Measurements from ENCODE around the gene NOL9. TPM values are rescaled to one million over a fixed set of nuclear protein-coding genes. Genes with fewer than 3 reads are reported as not detected.

NOL9 gene
- total and polyA plus RNA-seq, 2 of the 13 experiments (the other 11 are each of a cell fraction or from before 2014, with no cell fraction given), result 18.0 to 24.7 TPM

GRCh38 chr1:6554031-6554906 is at the start of gene NOL9 (continued):
- TF ChIP-seq LRRFIP1 (CRISPR knock-in tag; conservative IDR thresholded peaks at IDR 0.05), result no peak
- no peak for TF ChIP-seq ARNT (IDR thresholded peaks at IDR 0.05)
- TF ChIP-seq, protein P1, sequence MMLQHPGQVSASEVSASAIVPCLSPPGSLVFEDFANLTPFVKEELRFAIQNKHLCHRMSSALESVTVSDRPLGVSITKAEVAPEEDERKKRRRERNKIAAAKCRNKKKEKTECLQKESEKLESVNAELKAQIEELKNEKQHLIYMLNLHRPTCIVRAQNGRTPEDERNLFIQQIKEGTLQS (CRISPR knock-in tag; IDR thresholded peaks at IDR 0.05), result no peak
- TF ChIP-seq, protein P2, sequence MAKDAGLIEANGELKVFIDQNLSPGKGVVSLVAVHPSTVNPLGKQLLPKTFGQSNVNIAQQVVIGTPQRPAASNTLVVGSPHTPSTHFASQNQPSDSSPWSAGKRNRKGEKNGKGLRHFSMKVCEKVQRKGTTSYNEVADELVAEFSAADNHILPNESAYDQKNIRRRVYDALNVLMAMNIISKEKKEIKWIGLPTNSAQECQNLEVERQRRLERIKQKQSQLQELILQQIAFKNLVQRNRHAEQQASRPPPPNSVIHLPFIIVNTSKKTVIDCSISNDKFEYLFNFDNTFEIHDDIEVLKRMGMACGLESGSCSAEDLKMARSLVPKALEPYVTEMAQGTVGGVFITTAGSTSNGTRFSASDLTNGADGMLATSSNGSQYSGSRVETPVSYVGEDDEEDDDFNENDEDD (CRISPR knock-in tag; IDR thresholded peaks at IDR 0.05; ENCODE audit: borderline replicate concordance), result peak; percentile 38; the same call in 1 of the 2 replicates
- 0 out of 2 replicates have a peak, but pooled peaks have one; percentile 47 for TF ChIP-seq RXRA (CRISPR knock-in tag; IDR thresholded peaks at IDR 0.05)
- no peak for TF ChIP-seq ZNF703 (CRISPR knock-in tag; IDR thresholded peaks at IDR 0.05; ENCODE audit: borderline replicate concordance)
- no peak; the same call in 1 of the 2 replicates for TF ChIP-seq IRF9 (CRISPR knock-in tag; IDR thresholded peaks at IDR 0.05; ENCODE audit: borderline replicate concordance)
- TF ChIP-seq ZNF17 (CRISPR knock-in tag; IDR thresholded peaks at IDR 0.05), result no peak
- TF ChIP-seq ZNF607 (CRISPR knock-in tag; IDR thresholded peaks at IDR 0.05; ENCODE audit: borderline replicate concordance), result 0 out of 2 replicates have a peak, but pooled peaks have one; percentile 51
- no peak for TF ChIP-seq MBD4 (IDR thresholded peaks at IDR 0.05; ENCODE audit: borderline replicate concordance, low read length)
- no peak for TF ChIP-seq HHEX (CRISPR knock-in tag; IDR thresholded peaks at IDR 0.05)
- TF ChIP-seq, protein P3, sequence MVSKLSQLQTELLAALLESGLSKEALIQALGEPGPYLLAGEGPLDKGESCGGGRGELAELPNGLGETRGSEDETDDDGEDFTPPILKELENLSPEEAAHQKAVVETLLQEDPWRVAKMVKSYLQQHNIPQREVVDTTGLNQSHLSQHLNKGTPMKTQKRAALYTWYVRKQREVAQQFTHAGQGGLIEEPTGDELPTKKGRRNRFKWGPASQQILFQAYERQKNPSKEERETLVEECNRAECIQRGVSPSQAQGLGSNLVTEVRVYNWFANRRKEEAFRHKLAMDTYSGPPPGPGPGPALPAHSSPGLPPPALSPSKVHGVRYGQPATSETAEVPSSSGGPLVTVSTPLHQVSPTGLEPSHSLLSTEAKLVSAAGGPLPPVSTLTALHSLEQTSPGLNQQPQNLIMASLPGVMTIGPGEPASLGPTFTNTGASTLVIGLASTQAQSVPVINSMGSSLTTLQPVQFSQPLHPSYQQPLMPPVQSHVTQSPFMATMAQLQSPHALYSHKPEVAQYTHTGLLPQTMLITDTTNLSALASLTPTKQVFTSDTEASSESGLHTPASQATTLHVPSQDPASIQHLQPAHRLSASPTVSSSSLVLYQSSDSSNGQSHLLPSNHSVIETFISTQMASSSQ (IDR thresholded peaks at IDR 0.05; ENCODE audit: low read depth), result no peak
- TF ChIP-seq, protein P3 (CRISPR knock-in tag; IDR thresholded peaks at IDR 0.05; ENCODE audit: borderline replicate concordance), result peak; percentile 54; the same call in 1 of the 2 replicates
- TF ChIP-seq, protein P4, sequence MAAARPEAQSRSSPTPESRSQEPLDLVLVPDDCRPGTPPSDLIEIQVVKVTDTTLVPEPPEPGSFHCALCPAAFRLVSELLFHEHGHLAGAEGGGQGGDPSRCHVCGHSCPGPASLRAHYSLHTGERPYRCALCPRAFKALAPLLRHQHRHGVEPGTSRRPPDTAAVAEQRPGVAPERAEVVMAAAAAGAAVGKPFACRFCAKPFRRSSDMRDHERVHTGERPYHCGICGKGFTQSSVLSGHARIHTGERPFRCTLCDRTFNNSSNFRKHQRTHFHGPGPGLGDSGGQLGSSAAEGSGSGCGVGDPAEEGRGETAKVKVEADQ (CRISPR knock-in tag; IDR thresholded peaks at IDR 0.05; ENCODE audit: borderline replicate concordance), result peak; percentile 69
- no peak for TF ChIP-seq RBAK (CRISPR knock-in tag; IDR thresholded peaks at IDR 0.05)
- TF ChIP-seq ZFP1 (CRISPR knock-in tag; IDR thresholded peaks at IDR 0.05), result peak; percentile 48; the same call in 1 of the 2 replicates
- TF ChIP-seq ATF7-NPFF (CRISPR knock-in tag; IDR thresholded peaks at IDR 0.05; ENCODE audit: low read depth), result peak; percentile 95
- 0 out of 2 replicates have a peak, but pooled peaks have one; percentile 32 for TF ChIP-seq PAX8 (CRISPR knock-in tag; IDR thresholded peaks at IDR 0.05; ENCODE audit: borderline replicate concordance)
- TF ChIP-seq ZNF564 (CRISPR knock-in tag; IDR thresholded peaks at IDR 0.05), result no peak; the same call in 1 of the 2 replicates
